Testis (tissue), 2 donors: ENCODE data around the gene RYR3.

ENCODE experiments used
- CTCF ChIP-seq, 3 experiments: fragments of 450-650 bp in 2 of 3; fragments of 200-600 bp in 1 of 3; sonication (generic) in 1 of 3; IDR thresholded peaks; one replicate each; pipeline ENCODE4 v1.5.1; 2016 to 2019; ENCODE audit warnings: antibody characterized with exemption in 3 of 3, mild to moderate bottlenecking in 2 of 3, moderate library complexity in 1 of 3
- POLR2A ChIP-seq: fragments of 450-650 bp; IDR thresholded peaks from one replicate; pipeline ENCODE4 v1.6.1; 2017; ENCODE audit warnings: antibody characterized with exemption, mild to moderate bottlenecking, moderate library complexity

DNA sequence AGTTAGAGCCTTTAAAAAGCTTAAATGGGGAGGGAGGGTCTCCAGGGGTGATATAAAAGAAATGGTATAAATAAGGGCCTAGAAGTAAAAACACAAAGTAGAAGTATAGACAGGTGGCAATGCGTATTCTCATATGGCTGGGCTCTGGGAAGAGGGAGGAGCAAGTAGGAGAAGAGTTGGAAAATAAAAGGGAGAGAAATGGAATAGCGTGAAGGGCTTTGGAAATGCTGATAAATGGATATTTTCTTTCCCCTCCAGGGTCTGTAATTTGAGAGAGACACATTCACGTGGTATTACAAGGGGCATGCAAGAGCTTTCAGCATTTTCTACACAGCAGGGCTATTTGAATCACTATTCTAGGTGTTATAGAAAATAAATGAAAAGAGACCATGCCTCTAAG, 313.7 kb downstream of the RYR3 start:
- no peak for TF ChIP-seq POLR2A
- TF ChIP-seq CTCF (IDR thresholded peaks at IDR 0.05) = no peak
